Measurements from ENCODE around the gene HSPA12A.

HSPA12A gene

DNA sequence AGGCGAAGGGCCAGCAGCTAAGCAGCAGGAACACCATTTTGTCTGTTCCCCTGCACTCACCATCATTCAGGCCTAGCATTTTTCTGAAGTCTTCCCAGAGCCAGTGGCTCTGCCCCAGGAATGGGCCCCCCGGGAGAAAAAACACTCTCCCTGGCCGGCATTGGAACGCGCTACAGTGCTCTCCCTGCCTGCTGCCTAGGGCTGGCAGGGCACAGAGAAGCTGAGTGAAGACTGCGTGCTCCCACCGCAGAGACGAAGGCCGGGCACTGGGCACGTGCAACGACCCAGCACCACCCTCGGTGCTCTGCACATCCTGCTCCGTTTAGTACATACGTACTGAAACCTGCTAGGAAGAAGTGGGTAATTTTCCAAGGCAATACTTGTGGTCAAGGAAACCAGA is 34.4 kb downstream of the HSPA12A start:
- H3K36me3 ChIP-seq (ENCODE audit: control insufficient read depth in 2 of 2, insufficient read depth in 1 of 2, low read length in 2 of 2) = no peaks in the 10 kb centered on the region
- ChIA-PET POLR2A (no interaction called here), CTCF (no interaction called here)
- peaks cover under 1% of the 10 kb centered on the region; the same call in 1 of the 2 replicates for H3K4me1 ChIP-seq (ENCODE audit: control insufficient read depth, insufficient read depth, low read length)
- no peak overlapping the region for H3K27ac ChIP-seq (ENCODE audit: extremely low read depth, low read depth, low read length)
- TF ChIP-seq ZNF133 (tag by site-specific recombination; IDR thresholded peaks at IDR 0.05) (no peak), GLI4 (tag by site-specific recombination; IDR thresholded peaks at IDR 0.05) (no peak), ZNF404 (tag by site-specific recombination; IDR thresholded peaks at IDR 0.05) (no peak), ZNF768 (tag by site-specific recombination; IDR thresholded peaks at IDR 0.05) (no peak), ZNF830 (tag by site-specific recombination; IDR thresholded peaks at IDR 0.05; ENCODE audit: low read depth) (no peak), FEZF1 (tag by site-specific recombination; IDR thresholded peaks at IDR 0.05) (no peak), GFI1B (tag by site-specific recombination; IDR thresholded peaks at IDR 0.05) (no peak), SCRT1 (tag by site-specific recombination; IDR thresholded peaks at IDR 0.05; ENCODE audit: borderline replicate concordance) (no peak), HOXD13 (CRISPR knock-in tag; IDR thresholded peaks at IDR 0.05; ENCODE audit: borderline replicate concordance) (no peak)
- TF ChIP-seq, protein P1, sequence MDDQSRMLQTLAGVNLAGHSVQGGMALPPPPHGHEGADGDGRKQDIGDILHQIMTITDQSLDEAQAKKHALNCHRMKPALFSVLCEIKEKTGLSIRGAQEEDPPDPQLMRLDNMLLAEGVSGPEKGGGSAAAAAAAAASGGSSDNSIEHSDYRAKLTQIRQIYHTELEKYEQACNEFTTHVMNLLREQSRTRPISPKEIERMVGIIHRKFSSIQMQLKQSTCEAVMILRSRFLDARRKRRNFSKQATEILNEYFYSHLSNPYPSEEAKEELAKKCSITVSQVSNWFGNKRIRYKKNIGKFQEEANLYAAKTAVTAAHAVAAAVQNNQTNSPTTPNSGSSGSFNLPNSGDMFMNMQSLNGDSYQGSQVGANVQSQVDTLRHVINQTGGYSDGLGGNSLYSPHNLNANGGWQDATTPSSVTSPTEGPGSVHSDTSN (CRISPR knock-in tag; IDR thresholded peaks at IDR 0.05) = no peak
- H3K4me3 ChIP-seq (ENCODE audit: low read depth, low read length) = no peak overlapping the region
- no peaks in the 10 kb centered on the region for H3K9me3 ChIP-seq (ENCODE audit: control insufficient read depth, insufficient read depth, low read depth, low read length)

- H3K27ac ChIP-seq (ENCODE audit: extremely low read depth, low read depth, low read length) = no peak overlapping the region
- H3K9me3 ChIP-seq (ENCODE audit: control insufficient read depth, insufficient read depth, low read depth, low read length) = no peaks in the 10 kb centered on the region
- TF ChIP-seq ZNF133 (tag by site-specific recombination; IDR thresholded peaks at IDR 0.05) = no peak
- TF ChIP-seq ZNF555 (tag by site-specific recombination; conservative IDR thresholded peaks at IDR 0.05) = no peak
- TF ChIP-seq KLF1 (tag by site-specific recombination; IDR thresholded peaks at IDR 0.05) = no peak
- TF ChIP-seq ZNF292 (tag by site-specific recombination; IDR thresholded peaks at IDR 0.05; ENCODE audit: borderline replicate concordance, low read depth) = no peak
- no peak for TF ChIP-seq KLF16 (tag by site-specific recombination; IDR thresholded peaks at IDR 0.05)
- TF ChIP-seq ZNF664 (tag by site-specific recombination; IDR thresholded peaks at IDR 0.05) = no peak
- TF ChIP-seq TRIM28 (IDR thresholded peaks at IDR 0.05; ENCODE audit: borderline replicate concordance, low read length) = no peak
- TF ChIP-seq ZNF639 (tag by site-specific recombination; IDR thresholded peaks at IDR 0.05) = no peak
- no peak for TF ChIP-seq SETDB1 (IDR thresholded peaks at IDR 0.05; ENCODE audit: insufficient read length, low read length)
- TF ChIP-seq, protein P2, sequence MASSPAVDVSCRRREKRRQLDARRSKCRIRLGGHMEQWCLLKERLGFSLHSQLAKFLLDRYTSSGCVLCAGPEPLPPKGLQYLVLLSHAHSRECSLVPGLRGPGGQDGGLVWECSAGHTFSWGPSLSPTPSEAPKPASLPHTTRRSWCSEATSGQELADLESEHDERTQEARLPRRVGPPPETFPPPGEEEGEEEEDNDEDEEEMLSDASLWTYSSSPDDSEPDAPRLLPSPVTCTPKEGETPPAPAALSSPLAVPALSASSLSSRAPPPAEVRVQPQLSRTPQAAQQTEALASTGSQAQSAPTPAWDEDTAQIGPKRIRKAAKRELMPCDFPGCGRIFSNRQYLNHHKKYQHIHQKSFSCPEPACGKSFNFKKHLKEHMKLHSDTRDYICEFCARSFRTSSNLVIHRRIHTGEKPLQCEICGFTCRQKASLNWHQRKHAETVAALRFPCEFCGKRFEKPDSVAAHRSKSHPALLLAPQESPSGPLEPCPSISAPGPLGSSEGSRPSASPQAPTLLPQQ (tag by site-specific recombination; IDR thresholded peaks at IDR 0.05) = no peak
- no peak for TF ChIP-seq ZNF37A (tag by site-specific recombination; IDR thresholded peaks at IDR 0.05)
- H3K4me3 ChIP-seq (ENCODE audit: low read depth, low read length) = no peak overlapping the region
- ChIA-PET CTCF (no interaction called here), POLR2A (interaction anchor here (0.7 kb wide), 1 partner anchor 580 kb away, joined by 4 read pairs; no protein-coding TSS in a partner anchor)
- no peaks in the 10 kb centered on the region for H3K4me1 ChIP-seq (ENCODE audit: control insufficient read depth, insufficient read depth, low read length)
- no peaks in the 10 kb centered on the region for H3K36me3 ChIP-seq (ENCODE audit: control insufficient read depth in 2 of 2, insufficient read depth in 1 of 2, low read length in 2 of 2)
Observed at GRCh38 chr10:116706281-116706680, 36.1 kb downstream of the HSPA12A start.

- no peaks in the 10 kb centered on the region for H3K36me3 ChIP-seq (ENCODE audit: control insufficient read depth in 2 of 2, insufficient read depth in 1 of 2, low read length in 2 of 2)
- H3K9me3 ChIP-seq (ENCODE audit: control insufficient read depth, insufficient read depth, low read depth, low read length) = no peaks in the 10 kb centered on the region
- H3K4me1 ChIP-seq (ENCODE audit: control insufficient read depth, insufficient read depth, low read length) = no peaks in the 10 kb centered on the region
- ChIA-PET POLR2A (interaction anchor here (0.7 kb wide), 1 partner anchor 581 kb away, joined by 4 read pairs; no protein-coding TSS in a partner anchor), CTCF (no interaction called here)
- H3K4me3 ChIP-seq (ENCODE audit: low read depth, low read length) = no peak overlapping the region
- no peak overlapping the region for H3K27ac ChIP-seq (ENCODE audit: extremely low read depth, low read depth, low read length)
- TF ChIP-seq, protein P3, sequence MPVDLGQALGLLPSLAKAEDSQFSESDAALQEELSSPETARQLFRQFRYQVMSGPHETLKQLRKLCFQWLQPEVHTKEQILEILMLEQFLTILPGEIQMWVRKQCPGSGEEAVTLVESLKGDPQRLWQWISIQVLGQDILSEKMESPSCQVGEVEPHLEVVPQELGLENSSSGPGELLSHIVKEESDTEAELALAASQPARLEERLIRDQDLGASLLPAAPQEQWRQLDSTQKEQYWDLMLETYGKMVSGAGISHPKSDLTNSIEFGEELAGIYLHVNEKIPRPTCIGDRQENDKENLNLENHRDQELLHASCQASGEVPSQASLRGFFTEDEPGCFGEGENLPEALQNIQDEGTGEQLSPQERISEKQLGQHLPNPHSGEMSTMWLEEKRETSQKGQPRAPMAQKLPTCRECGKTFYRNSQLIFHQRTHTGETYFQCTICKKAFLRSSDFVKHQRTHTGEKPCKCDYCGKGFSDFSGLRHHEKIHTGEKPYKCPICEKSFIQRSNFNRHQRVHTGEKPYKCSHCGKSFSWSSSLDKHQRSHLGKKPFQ (tag by site-specific recombination; IDR thresholded peaks at IDR 0.05) = no peak
- TF ChIP-seq GLI2 (tag by site-specific recombination; IDR thresholded peaks at IDR 0.05; ENCODE audit: borderline replicate concordance, low read depth) (no peak), ZNF248 (tag by site-specific recombination; IDR thresholded peaks at IDR 0.05) (no peak), INSM2 (tag by site-specific recombination; IDR thresholded peaks at IDR 0.05) (no peak), ZNF132 (tag by site-specific recombination; IDR thresholded peaks at IDR 0.05; ENCODE audit: borderline replicate concordance) (no peak), HOXA7 (CRISPR knock-in tag; IDR thresholded peaks at IDR 0.05; ENCODE audit: borderline replicate concordance) (no peak)
Observed at GRCh38 chr10:116705498-116705897, 36.9 kb downstream of the HSPA12A start.

Measured in HEK293 (cell line).